Measurements from ENCODE around the gene CASP1. TPM values are rescaled to one million over a fixed set of nuclear protein-coding genes. Genes with fewer than 3 reads are reported as not detected.

CASP1 gene
- total RNA-seq, 1 donor from 2014 or later: 10.8 TPM

- TF ChIP-seq CTCF (IDR thresholded peaks at IDR 0.05; ENCODE audit: insufficient read depth, low read length, severe bottlenecking): no peak
- no peak overlapping the region for H3K4me3 ChIP-seq (ENCODE audit: low read depth, low read length)
- FAIRE-seq (no peak), DNase-seq (ENCODE audit: low read depth) (no peak)
- no peaks in the 10 kb centered on the region for H3K36me3 ChIP-seq (ENCODE audit: control insufficient read depth, insufficient read depth, low read length)
- no peaks in the 10 kb centered on the region for H3K27me3 ChIP-seq (ENCODE audit: control insufficient read depth, insufficient read depth, low read length)
Measured at GRCh38 chr11:104984808-104985207, 50.1 kb downstream of the CASP1 start.

GRCh38 chr11:104979839-104980238, 55.1 kb downstream of the CASP1 start:
- Histone ChIP-seq H3K36me3 (ENCODE audit: control insufficient read depth, insufficient read depth, low read length) (no peaks in the 10 kb centered on the region), H3K4me3 (ENCODE audit: low read depth, low read length) (no peak overlapping the region), H3K27me3 (ENCODE audit: control insufficient read depth, insufficient read depth, low read length) (no peaks in the 10 kb centered on the region)
- DNase-seq (ENCODE audit: low read depth) (no peak), FAIRE-seq (no peak)
- TF ChIP-seq CTCF (IDR thresholded peaks at IDR 0.05; ENCODE audit: insufficient read depth, low read length, severe bottlenecking): no peak

Other genes starting within 250 kb of the CASP1 start
- not detected in 2 replicates for gene CASP12, start 136.7 kb downstream of the CASP1 start, total RNA-seq
- 172 and 250 TPM in 2 replicates for gene CASP4, start 66.6 kb downstream of the CASP1 start, total RNA-seq
- 6.9 TPM in 1 of 2 replicates, not detected in the other for gene CASP5, start 12.0 kb downstream of the CASP1 start, total RNA-seq
- 0.53 and 2.4 TPM in 2 replicates for gene CARD16, start 10.2 kb upstream of the CASP1 start, total RNA-seq
- gene CARD18, start 104.6 kb upstream of the CASP1 start, total RNA-seq: 0.26 and 0.38 TPM in 2 replicates